Spleen (tissue), 11 donors: ENCODE data around the gene RPTOR. TPM values are rescaled to one million over a fixed set of nuclear protein-coding genes. Genes with fewer than 3 reads are reported as not detected.

ENCODE experiments used
- DNase-seq: peaks from one replicate; pipeline ENCODE4 v3.0.0-alpha.2; 2020
- H3K27ac ChIP-seq, 8 donors: fragments of 200-600 bp; sonication (generic) in 7 of 8; 1 replicate in 4 of 8; 2 replicates in 4 of 8; pipeline versions ENCODE4 v1.5.0 to v1.8.0; 2016 to 2021; ENCODE audit warnings: inconsistent platforms in 4 of 8, mild to moderate bottlenecking in 4 of 8, moderate library complexity in 1 of 8
- H3K27me3 ChIP-seq, 7 donors: fragments of 200-600 bp; sonication (generic) in 6 of 7; replicated peaks in 1 of 7; 1 replicate in 4 of 7; 2 replicates in 3 of 7; pipeline versions ENCODE4 v1.5.0 to v1.8.0; 2016 to 2021; ENCODE audit warnings: inconsistent platforms in 3 of 7, mild to moderate bottlenecking in 1 of 7
- H3K36me3 ChIP-seq, 6 donors: fragments of 200-600 bp; sonication (generic) in 5 of 6; 1 replicate in 4 of 6; 2 replicates in 2 of 6; pipeline versions ENCODE4 v1.5.0 to v1.8.0; 2016 to 2021; ENCODE audit warnings: inconsistent platforms in 2 of 6
- H3K4me1 ChIP-seq, 6 donors: fragments of 200-600 bp; sonication (generic) in 5 of 6; 1 replicate in 3 of 6; 2 replicates in 3 of 6; pipeline versions ENCODE4 v1.5.0 to v1.8.0; 2016 to 2021; ENCODE audit warnings: inconsistent platforms in 3 of 6
- H3K4me3 ChIP-seq, 8 donors: fragments of 200-600 bp; sonication (generic) in 7 of 8; 1 replicate in 4 of 8; 2 replicates in 4 of 8; pipeline versions ENCODE4 v1.5.0 to v1.8.0; 2016 to 2021; ENCODE audit warnings: inconsistent platforms in 4 of 8, mild to moderate bottlenecking in 4 of 8, moderate library complexity in 2 of 8
- H3K9me3 ChIP-seq, 8 donors: fragments of 200-600 bp; sonication (generic) in 7 of 8; 1 replicate in 4 of 8; 2 replicates in 4 of 8; pipeline versions ENCODE4 v1.5.0 to v1.8.0; 2016 to 2021; ENCODE audit warnings: inconsistent platforms in 4 of 8
- CTCF ChIP-seq, 11 experiments: fragments of 200-600 bp in 7 of 11; fragments of 450-650 bp in 4 of 11; sonication (generic) in 4 of 11; IDR thresholded peaks in 8 of 11; conservative IDR thresholded peaks in 3 of 11; 1 replicate in 7 of 11; 2 replicates in 4 of 11; pipeline versions ENCODE4 v1.4.0 to v1.8.0; 2016 to 2021; ENCODE audit warnings: antibody characterized with exemption in 11 of 11, inconsistent platforms in 4 of 11, mild to moderate bottlenecking in 1 of 11
- POLR2A ChIP-seq, 3 donors: fragments of 450-650 bp; IDR thresholded peaks; one replicate each; pipeline ENCODE4 v1.5.1; 2017; ENCODE audit warnings: antibody characterized with exemption in 3 of 3, mild to moderate bottlenecking in 1 of 3
- POLR2AphosphoS5 ChIP-seq, 3 donors: sonication (generic); formaldehyde crosslinking; IDR thresholded peaks; one replicate each; pipeline ENCODE4 v1.5.1; 2017; ENCODE audit warnings: antibody characterized with exemption in 3 of 3
- WGBS, 5 donors: extraction: QIAGEN DNeasy Blood & Tissue Kit in 3 of 5; methylation state at CpG; one replicate each; pipeline versions ENCODE4 v1.1.5 to v1.1.7; 2013 to 2018; 5-methylcytosine and 5-hydroxymethylcytosine counted together
- intact Hi-C: fragments of 100-400 bp; cut with DNase I; formaldehyde crosslinking; loops from one replicate; pipeline ENCODE4 v1.15.0; 2023; ENCODE audit warnings: low total_unique reads
- polyA plus RNA-seq, 3 donors: library from polyadenylated mRNA; stranded (reverse); fragments of 200-250 nt; gene quantifications; one replicate each; pipeline ENCODE4 v1.2.1, GENCODE V29; 2013
- total RNA-seq, 7 donors: library from RNA; depleted of rRNA in 3 of 7; stranded (reverse); fragments of >200 nt in 3 of 7; fragmentation: NEBNext Ultra II Directional in 4 of 7; extraction: Animal tissue kit (Norgen Biotek cat#: 25700) in 4 of 7; gene quantifications; one replicate each; pipeline versions ENCODE4 v1.1.0 to v1.2.1, GENCODE V29; 2016 to 2021
- donor health status: healthy with polysubstance abuse.
- donor health status: DM: no; HTN: no; CAD: no; lungs with moderate emphysema.
- donor health status: DM: no; HTN: no; CAD: no.
- donor health status: Bipolar disorder and iron deficiency.
- donor health status: healthy.
- donor health status: DM: no; HTN: no; CAD: no.
- donor health status: DM: yes; HTN: yes; CAD: no.

Gene RPTOR
- total and polyA plus RNA-seq, 10 donors, result 3.1 to 61.2 (median 40.7) TPM

GRCh38 chr17:80854220-80854619 lies 309.6 kb downstream of the RPTOR start:
- H3K36me3 ChIP-seq, result peaks cover 0 to 69% (median 10%) of the 10 kb centered on the region in 6 donors
- H3K27ac ChIP-seq, result no peak overlapping the region
- no peaks in the 10 kb centered on the region for H3K9me3 ChIP-seq
- no peak overlapping the region for H3K4me3 ChIP-seq
- H3K27me3 ChIP-seq, result no peaks in the 10 kb centered on the region
- DNase-seq, result peak; percentile 28
- TF ChIP-seq POLR2A (IDR thresholded peaks at IDR 0.05) (no peak), CTCF (IDR thresholded peaks at IDR 0.05 in 8 of 11, conservative IDR thresholded peaks at IDR 0.05 in 3 of 11) (no peak), POLR2AphosphoS5 (IDR thresholded peaks at IDR 0.05) (no peak)
- intact Hi-C loops, result no loop called here
- H3K4me1 ChIP-seq, result peaks cover 0 to 23% (median 7%) of the 10 kb centered on the region in 6 donors
- 95 to 97% (median 96%) methylated on average over 10 of the region's 10 CpGs for WGBS, 5 donors

- no peaks in the 10 kb centered on the region for H3K27me3 ChIP-seq
- no peak overlapping the region for H3K27ac ChIP-seq
- no peak overlapping the region for H3K4me3 ChIP-seq
- TF ChIP-seq CTCF (IDR thresholded peaks at IDR 0.05 in 8 of 11, conservative IDR thresholded peaks at IDR 0.05 in 3 of 11), result no peak
- TF ChIP-seq POLR2AphosphoS5 (IDR thresholded peaks at IDR 0.05), result no peak
- no peak for TF ChIP-seq POLR2A (IDR thresholded peaks at IDR 0.05)
- WGBS, 5 donors, result 93 to 97% (median 96%) methylated on average over 10 to 23 of the region's 23 CpGs
- peaks cover 0 to 68% (median 8%) of the 10 kb centered on the region in 6 donors for H3K36me3 ChIP-seq
- no peaks in the 10 kb centered on the region for H3K9me3 ChIP-seq
- peaks cover 0 to 35% (median 8%) of the 10 kb centered on the region in 6 donors for H3K4me1 ChIP-seq
- intact Hi-C loops, result no loop called here
- peak; percentile 72 for DNase-seq
These were observed 310.7 kb downstream of the RPTOR start for GRCh38 chr17:80855196-80855947.

- TF ChIP-seq POLR2AphosphoS5 (IDR thresholded peaks at IDR 0.05), result peak in 1 of 3 donors; percentile 44
- no peak for TF ChIP-seq CTCF (IDR thresholded peaks at IDR 0.05 in 8 of 11, conservative IDR thresholded peaks at IDR 0.05 in 3 of 11)
- TF ChIP-seq POLR2A (IDR thresholded peaks at IDR 0.05), result no peak
- intact Hi-C loops, result no loop called here
- Histone ChIP-seq H3K27me3 (no peaks in the 10 kb centered on the region), H3K27ac (peak overlapping the region in 4 of 8 donors; percentile 10 to 58 (median 33)), H3K36me3 (peaks cover 0 to 63% (median 8%) of the 10 kb centered on the region in 6 donors), H3K9me3 (no peaks in the 10 kb centered on the region), H3K4me1 (peaks cover 0 to 43% (median 8%) of the 10 kb centered on the region in 6 donors), H3K4me3 (no peak overlapping the region)
- peak; percentile 82 for DNase-seq
- WGBS, 5 donors, result 64 to 77% (median 72%) methylated on average over 21 of the region's 21 CpGs
These were observed 311.6 kb downstream of the RPTOR start for GRCh38 chr17:80855948-80856862.
